Endothelial cell of umbilical vein (primary cell): Measurements from ENCODE around the gene ADAM17. TPM values are rescaled to one million over a fixed set of nuclear protein-coding genes. Genes with fewer than 3 reads are reported as not detected.

ENCODE experiments used
- BruUV-seq: library from RNA; stranded (reverse); fragments of 400-500 nt; replicated peaks from 2 replicates; lab custom pipeline; 2021; lab: Mats Ljungman, UMichigan
- CTCF ChIA-PET: fragments of 300-600, 350-600 bp; sonication (Branson Sonifier 250); formaldehyde crosslinking; loops from one replicate; lab custom pipeline; 2021; ENCODE audit warnings: antibody characterized with exemption, inconsistent platforms; lab: Charles Lee
- POLR2A ChIA-PET: fragments of 300-600, 350-600 bp; sonication (Branson Sonifier 250); formaldehyde crosslinking; loops from one replicate; lab custom pipeline; 2021; ENCODE audit warnings: antibody characterized with exemption, inconsistent platforms; lab: Charles Lee
- DNase-seq: peaks from one replicate; pipeline ENCODE4 v3.0.0-alpha.2; 2011; ENCODE audit warnings: low read depth, low spot score
- FAIRE-seq: peaks from 2 replicates; lab custom pipeline; 2011; peaks lifted over from hg19 to GRCh38; lab: Jason Lieb, UNC
- H2AFZ ChIP-seq: 2 replicates; pipeline ENCODE4 v1.6.0; 2012; ENCODE audit warnings: low read depth, low read length, control low read depth, inconsistent platforms
- H3K27ac ChIP-seq: 2 replicates; pipeline ENCODE4 v1.5.1; 2011; ENCODE audit warnings: low read depth, mild to moderate bottlenecking, control low read depth, low read length, moderate library complexity; ENCODE audit not compliant: insufficient read depth
- H3K27me3 ChIP-seq, 2 experiments: 2 replicates each; pipeline versions ENCODE4 v1.6.0 to v1.6.1; 2011; ENCODE audit warnings: low read length in 2 of 2, mixed read lengths in 1 of 2; ENCODE audit not compliant: control insufficient read depth in 2 of 2, insufficient read depth in 2 of 2
- H3K36me3 ChIP-seq, 2 experiments: 2 replicates in 1 of 2; 3 replicates in 1 of 2; pipeline ENCODE4 v1.5.1; 2011; ENCODE audit warnings: low read length in 2 of 2, mild to moderate bottlenecking in 1 of 2, moderate library complexity in 1 of 2; ENCODE audit not compliant: control insufficient read depth in 2 of 2, insufficient read depth in 2 of 2; ENCODE audit errors: extremely low read depth in 1 of 2
- H3K4me1 ChIP-seq: 3 replicates; pipeline ENCODE4 v1.5.1; 2011; ENCODE audit warnings: mild to moderate bottlenecking, low read length; ENCODE audit not compliant: control insufficient read depth, insufficient read depth; ENCODE audit errors: extremely low read depth
- H3K4me2 ChIP-seq: 2 replicates; pipeline ENCODE4 v1.6.1; 2011; ENCODE audit warnings: low read length, control low read depth, mixed read lengths; ENCODE audit not compliant: insufficient read depth
- H3K4me3 ChIP-seq, 3 experiments: fragments of 200-600 bp in 1 of 3; sonication (generic), shearing (Covaris generic) in 1 of 3; replicated peaks in 1 of 3; 2 replicates each; pipeline ENCODE4 v1.5.1; 2011 to 2016; ENCODE audit warnings: control low read depth in 3 of 3, low read length in 3 of 3, mild to moderate bottlenecking in 2 of 3, inconsistent platforms in 1 of 3, low read depth in 1 of 3, moderate library complexity in 1 of 3; ENCODE audit not compliant: insufficient read depth in 1 of 3
- H3K79me2 ChIP-seq: 2 replicates; pipeline ENCODE4 v1.6.0; 2012; ENCODE audit warnings: low read length, inconsistent platforms; ENCODE audit not compliant: control insufficient read depth, insufficient read depth
- H3K9ac ChIP-seq: replicated peaks from 2 replicates; pipeline ENCODE3; 2011; ENCODE audit warnings: low read length, control low read depth; ENCODE audit not compliant: insufficient read depth; ENCODE audit errors: extremely low read depth
- H3K9me1 ChIP-seq: replicated peaks from 3 replicates; pipeline ENCODE4 v1.6.0; 2011; ENCODE audit warnings: mild to moderate bottlenecking, low read length; ENCODE audit not compliant: control insufficient read depth, insufficient read depth; ENCODE audit errors: extremely low read depth
- H3K9me3 ChIP-seq: replicated peaks from 2 replicates; pipeline ENCODE4 v1.5.1; 2012; ENCODE audit warnings: low read length, inconsistent platforms; ENCODE audit not compliant: control insufficient read depth, insufficient read depth
- H4K20me1 ChIP-seq: replicated peaks from 2 replicates; pipeline ENCODE3; 2011; ENCODE audit warnings: mild to moderate bottlenecking, low read length; ENCODE audit not compliant: control insufficient read depth, insufficient read depth; ENCODE audit errors: extremely low read depth
- EZH2 ChIP-seq: IDR thresholded peaks from 2 replicates; pipeline ENCODE4 v1.6.1; 2012; ENCODE audit warnings: borderline replicate concordance, low read depth, mild to moderate bottlenecking, moderate library complexity, low read length, inconsistent platforms; ENCODE audit not compliant: severe bottlenecking
- FOS ChIP-seq: IDR thresholded peaks from 2 replicates; pipeline ENCODE4 v1.6.1; 2011; ENCODE audit warnings: mild to moderate bottlenecking, low read length, moderate library complexity, borderline replicate concordance; ENCODE audit not compliant: insufficient read depth
- GATA2 ChIP-seq: IDR thresholded peaks from 2 replicates; pipeline ENCODE4 v1.7.0; 2011; ENCODE audit warnings: low read depth, mild to moderate bottlenecking, moderate library complexity, mixed read lengths, low read length; ENCODE audit not compliant: insufficient read length, insufficient read depth
- JUN ChIP-seq: IDR thresholded peaks from 2 replicates; pipeline ENCODE4 v1.6.1; 2011; ENCODE audit warnings: borderline replicate concordance, low read depth; ENCODE audit not compliant: insufficient read length, insufficient read depth
- MYC ChIP-seq: IDR thresholded peaks from one replicate; pipeline ENCODE4 v1.6.1; 2011; ENCODE audit warnings: mild to moderate bottlenecking, low read depth, low read length
- POLR2A ChIP-seq: IDR thresholded peaks from 2 replicates; pipeline ENCODE4 v1.6.1; 2012; ENCODE audit warnings: low read depth, mild to moderate bottlenecking, control low read depth, low read length
- POLR2AphosphoS5 ChIP-seq: IDR thresholded peaks from 2 replicates; pipeline ENCODE4 v1.6.1; 2012; ENCODE audit warnings: low read depth, mild to moderate bottlenecking, control low read depth, low read length, moderate library complexity; ENCODE audit not compliant: insufficient read depth
- dilution Hi-C: fragments of 300-500 bp; cut with MboI; formaldehyde crosslinking; loops from one replicate; pipeline ENCODE4 v1.15.0; 2019; ENCODE audit warnings: low sequenced_read_pairs; ENCODE audit not compliant: extremely low pct_ligation_motif_present
- intact Hi-C: fragments of 100-400 bp; cut with micrococcal nuclease; formaldehyde crosslinking; loops from one replicate; pipeline ENCODE4 v1.10.0; 2022
- polyA plus RNA-seq, 4 experiments: library from polyadenylated mRNA; depleted of rRNA in 3 of 4; stranded (reverse) in 3 of 4; unstranded in 1 of 4; fragments of >200 nt; gene quantifications; 2 replicates each; pipeline versions ENCODE4 v1.2.1 to v1.2.3, GENCODE V29; 2011 to 2012; ENCODE audit warnings: missing spikeins in 1 of 4
- total RNA-seq: library from RNA; stranded (reverse); gene quantifications from 2 replicates; pipeline ENCODE4 v1.2.3, GENCODE V29; 2021
- TF ChIP-seq, protein P1 (sequence below), 2 donors: IDR thresholded peaks; 1 replicate in 1 of 2; 2 replicates in 1 of 2; pipeline ENCODE4 v1.5.1; 2011; ENCODE audit warnings: low read length in 2 of 2, mild to moderate bottlenecking in 2 of 2, moderate library complexity in 2 of 2, control low read depth in 1 of 2, inconsistent platforms in 1 of 2, low read depth in 1 of 2; ENCODE audit not compliant: insufficient read depth in 1 of 2; ENCODE audit errors: extremely low read depth in 1 of 2
- TF ChIP-seq, protein P2 (sequence below): IDR thresholded peaks from 2 replicates; pipeline ENCODE4 v1.6.1; 2011; ENCODE audit not compliant: insufficient read depth, insufficient read length

Gene ADAM17
- total and polyA plus RNA-seq, 2 donors (not counting 3 experiments of a cell fraction or from before 2014, with no cell fraction given) = 10.6 to 57.1 TPM

DNA sequence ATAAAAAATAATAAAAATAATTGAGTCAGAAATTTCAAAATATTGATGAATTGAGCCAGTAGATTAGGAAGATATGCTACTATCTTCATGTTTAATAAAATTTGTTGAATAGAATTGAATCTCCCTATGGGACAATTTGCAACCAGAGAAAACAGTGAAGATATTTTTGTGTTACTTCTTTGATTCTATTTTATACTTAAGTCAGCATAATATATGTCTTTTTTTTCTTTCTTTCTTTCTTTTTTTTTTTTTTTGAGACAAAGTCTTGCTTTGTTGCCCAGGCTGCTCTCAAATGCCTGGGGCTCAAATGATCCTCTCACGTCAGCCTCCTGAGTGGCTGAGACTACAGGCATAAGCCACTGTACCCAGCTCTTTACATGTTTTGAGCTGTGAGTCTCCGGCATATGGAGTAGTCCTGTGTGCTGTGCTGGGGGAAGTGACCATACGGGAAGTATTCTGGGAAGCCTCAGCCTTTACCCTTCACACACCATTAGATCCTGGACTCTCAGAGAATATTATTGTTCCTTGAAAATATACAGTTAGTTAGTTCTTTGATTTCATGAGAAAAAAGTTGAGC is 95.1 kb downstream of the ADAM17 start:
- Histone ChIP-seq H3K36me3 (peaks cover 0 to 7% of the 10 kb centered on the region in 2 experiments), H3K9me1 (no peaks in the 10 kb centered on the region), H3K4me1 (no peaks in the 10 kb centered on the region), H3K9ac (no peak overlapping the region), H3K4me2 (no peak overlapping the region), H4K20me1 (no peaks in the 10 kb centered on the region), H3K27me3 (no peaks in the 10 kb centered on the region), H3K4me3 (no peak overlapping the region), H3K9me3 (no peaks in the 10 kb centered on the region), H3K27ac (no peak overlapping the region), H2AFZ (no peak overlapping the region), H3K79me2 (no peaks in the 10 kb centered on the region)
- DNase-seq = no peak
- ChIA-PET POLR2A (no interaction called here), CTCF (no interaction called here)
- no peak for FAIRE-seq
- TF ChIP-seq JUN (no peak), MYC (no peak), FOS (no peak), POLR2AphosphoS5 (no peak), EZH2 (no peak), POLR2A (no peak), GATA2 (no peak)
- TF ChIP-seq, protein P1, sequence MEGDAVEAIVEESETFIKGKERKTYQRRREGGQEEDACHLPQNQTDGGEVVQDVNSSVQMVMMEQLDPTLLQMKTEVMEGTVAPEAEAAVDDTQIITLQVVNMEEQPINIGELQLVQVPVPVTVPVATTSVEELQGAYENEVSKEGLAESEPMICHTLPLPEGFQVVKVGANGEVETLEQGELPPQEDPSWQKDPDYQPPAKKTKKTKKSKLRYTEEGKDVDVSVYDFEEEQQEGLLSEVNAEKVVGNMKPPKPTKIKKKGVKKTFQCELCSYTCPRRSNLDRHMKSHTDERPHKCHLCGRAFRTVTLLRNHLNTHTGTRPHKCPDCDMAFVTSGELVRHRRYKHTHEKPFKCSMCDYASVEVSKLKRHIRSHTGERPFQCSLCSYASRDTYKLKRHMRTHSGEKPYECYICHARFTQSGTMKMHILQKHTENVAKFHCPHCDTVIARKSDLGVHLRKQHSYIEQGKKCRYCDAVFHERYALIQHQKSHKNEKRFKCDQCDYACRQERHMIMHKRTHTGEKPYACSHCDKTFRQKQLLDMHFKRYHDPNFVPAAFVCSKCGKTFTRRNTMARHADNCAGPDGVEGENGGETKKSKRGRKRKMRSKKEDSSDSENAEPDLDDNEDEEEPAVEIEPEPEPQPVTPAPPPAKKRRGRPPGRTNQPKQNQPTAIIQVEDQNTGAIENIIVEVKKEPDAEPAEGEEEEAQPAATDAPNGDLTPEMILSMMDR (IDR thresholded peaks at IDR 0.05; ENCODE audit: extremely low read depth in 1 of 2, insufficient read depth in 1 of 2, low read depth in 1 of 2, low read length in 2 of 2) = no peak
- TF ChIP-seq, protein P2, sequence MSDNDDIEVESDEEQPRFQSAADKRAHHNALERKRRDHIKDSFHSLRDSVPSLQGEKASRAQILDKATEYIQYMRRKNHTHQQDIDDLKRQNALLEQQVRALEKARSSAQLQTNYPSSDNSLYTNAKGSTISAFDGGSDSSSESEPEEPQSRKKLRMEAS = no peak
- BruUV-seq = no TSS peak
- dilution Hi-C loops (no loop called here), intact Hi-C loops (no loop called here)
